Activated gamma-delta T cell treated with anti-CD3 and anti-CD28 coated beads, Interleukin-2, amount 50 U/mL, for 16 hours (primary cell): ENCODE data around the gene CD44.
"Not testable (repeated sequence)": the region's sequence is repeated elsewhere in the genome, so short reads cannot be mapped to it uniquely, and the experiment has no call there.

Experiments used
- DNase-seq: peaks from one replicate; pipeline ENCODE4 v3.0.0-alpha.2; 2020; ENCODE audit warnings: low read depth

Gene CD44

GRCh38 chr11:35138943-35139721, at the start of gene CD44:
Gene CD44 (plus strand): TSS chr11:35139171. CDS start chr11:35139304, 133 bp downstream.
- DNase-seq, result peak; percentile 75

GRCh38 chr11:35089666-35090065, 49.3 kb upstream of the CD44 start:
- DNase-seq, result no peak

GRCh38 chr11:35090125-35090524, 48.8 kb upstream of the CD44 start:
- DNase-seq, result no peak

- not testable (repeated sequence) for DNase-seq
Observed at GRCh38 chr11:35090991-35091390, 48.0 kb upstream of the CD44 start.

- DNase-seq, result no peak
Observed at GRCh38 chr11:35096723-35097122, 42.2 kb upstream of the CD44 start.

GRCh38 chr11:35097814-35098455, 41.0 kb upstream of the CD44 start:
- no peak for DNase-seq

- DNase-seq, result no peak
Observed at GRCh38 chr11:35098855-35099254, 40.1 kb upstream of the CD44 start.

- DNase-seq, result no peak
Observed at GRCh38 chr11:35099278-35100012, 39.5 kb upstream of the CD44 start.

GRCh38 chr11:35100013-35100383, 39.0 kb upstream of the CD44 start:
- DNase-seq, result no peak

- DNase-seq, result no peak
Observed at GRCh38 chr11:35101223-35101622, 37.7 kb upstream of the CD44 start.

GRCh38 chr11:35102267-35102666, 36.7 kb upstream of the CD44 start:
- no peak for DNase-seq

- no peak for DNase-seq
Observed at GRCh38 chr11:35103366-35104208, 35.4 kb upstream of the CD44 start.

- no peak for DNase-seq
Observed at GRCh38 chr11:35104655-35105054, 34.3 kb upstream of the CD44 start.

GRCh38 chr11:35105319-35106079, 33.5 kb upstream of the CD44 start:
- no peak for DNase-seq

GRCh38 chr11:35106595-35106994, 32.4 kb upstream of the CD44 start:
- DNase-seq, result no peak

GRCh38 chr11:35107861-35108260, 31.1 kb upstream of the CD44 start:
- DNase-seq, result no peak

- not testable (repeated sequence) for DNase-seq
Observed at GRCh38 chr11:35108336-35108735, 30.6 kb upstream of the CD44 start.

- DNase-seq, result no peak
Observed at GRCh38 chr11:35109041-35109440, 29.9 kb upstream of the CD44 start.

- no peak for DNase-seq
Observed at GRCh38 chr11:35109827-35110226, 29.1 kb upstream of the CD44 start.

GRCh38 chr11:35111161-35112055, 27.6 kb upstream of the CD44 start:
- DNase-seq, result no peak
